ENCODE data around the gene DICER1. TPM values are rescaled to one million over a fixed set of nuclear protein-coding genes. Genes with fewer than 3 reads are reported as not detected.

The DICER1 gene
- total and polyA plus RNA-seq, 9 of the 15 experiments (the other 6 are each of a cell fraction or from before 2014, with no cell fraction given), result 2.5 to 23.2 (median 12.4) TPM

DNA sequence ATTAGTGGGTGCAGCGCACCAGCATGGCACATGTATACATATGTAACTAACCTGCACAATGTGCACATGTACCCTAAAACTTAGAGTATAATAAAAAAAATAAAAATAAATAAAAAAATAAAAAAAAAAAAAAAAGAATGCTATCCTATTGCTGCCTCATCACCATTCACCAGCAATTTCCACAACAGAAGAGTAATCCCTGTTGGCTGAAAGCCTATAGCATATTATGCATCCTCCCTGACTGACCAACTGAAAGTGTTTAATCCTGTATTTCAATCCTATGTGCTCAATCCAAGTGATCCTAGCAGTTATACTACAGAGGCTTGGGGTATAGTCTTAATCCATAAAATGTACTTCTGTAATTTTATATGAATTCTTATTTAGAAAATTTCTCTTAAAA lies 18.5 kb downstream of the DICER1 start:
- intact Hi-C loops (cut with micrococcal nuclease), result no loop called here
- peaks cover 3% of the 10 kb centered on the region; the same call in 1 of the 3 replicates for H3K36me3 ChIP-seq (ENCODE audit: control insufficient read depth, insufficient read depth, low read length)
- no peak for FAIRE-seq
- H3K9me1 ChIP-seq (ENCODE audit: control insufficient read depth, insufficient read depth, low read length), result no peaks in the 10 kb centered on the region
- H2AFZ ChIP-seq (ENCODE audit: low read depth, low read length), result no peak overlapping the region
- no peak overlapping the region for H3K27ac ChIP-seq (ENCODE audit: extremely low read depth, low read depth, low read length)
- H3K27me3 ChIP-seq (ENCODE audit: control insufficient read depth in 2 of 2, insufficient read depth in 2 of 2, low read length in 2 of 2), result no peaks in the 10 kb centered on the region
- H3K4me3 ChIP-seq, result no peak overlapping the region
- POLR2A ChIA-PET, result no interaction called here
- no peak overlapping the region for H3K4me2 ChIP-seq (ENCODE audit: insufficient read depth, low read length)
- no peak overlapping the region for H3K9ac ChIP-seq (ENCODE audit: insufficient read depth in 1 of 2, low read depth in 2 of 2, low read length in 2 of 2)
- no peaks in the 10 kb centered on the region for H3K4me1 ChIP-seq (replicated peaks in 1 of 2; ENCODE audit: control insufficient read depth in 2 of 2, insufficient read depth in 2 of 2, low read length in 2 of 2)
- H3K9me3 ChIP-seq (replicated peaks; ENCODE audit: control insufficient read depth, insufficient read depth, low read depth, low read length), result no peaks in the 10 kb centered on the region
- CTCF ChIA-PET (ENCODE audit: low intra/inter-chr PET ratio), result no interaction called here
- BruUV-seq (replicated peaks), result no TSS peak
- DNase-seq (ENCODE audit: extremely low read depth in 1 of 4, low spot score in 3 of 4), result no peak
- H3K79me2 ChIP-seq (ENCODE audit: control insufficient read depth, insufficient read depth, low read length), result no peaks in the 10 kb centered on the region; the same call in 2 of the 3 replicates
- in situ Hi-C loops (cut with MboI), result no loop called here
- no peak for ATAC-seq
- no peaks in the 10 kb centered on the region for H4K20me1 ChIP-seq (replicated peaks; ENCODE audit: control insufficient read depth, insufficient read depth, low read length)
- WGBS (ENCODE audit: insufficient coverage, low coverage, missing lambda C conversion rate), result no CpG with 5 or more reads among the region's 1 CpG
- TF ChIP-seq POLR2AphosphoS2 (IDR thresholded peaks at IDR 0.05; ENCODE audit: low read length) (no peak), HLTF (IDR thresholded peaks at IDR 0.05) (no peak), ZBTB11 (CRISPR knock-in tag; IDR thresholded peaks at IDR 0.05) (no peak), POLR2B (IDR thresholded peaks at IDR 0.05; ENCODE audit: low read depth, partially characterized antibody) (no peak), MAFG (tag; conservative IDR thresholded peaks at IDR 0.05) (no peak), HNRNPLL (IDR thresholded peaks at IDR 0.05; ENCODE audit: low read depth, low read length, poor library complexity, severe bottlenecking) (no peak), PRPF4 (IDR thresholded peaks at IDR 0.05; ENCODE audit: insufficient read depth, low read depth, low read length, poor library complexity, severe bottlenecking) (no peak), DPF2 (IDR thresholded peaks at IDR 0.05) (no peak), GTF2F1 (IDR thresholded peaks at IDR 0.05; ENCODE audit: low read depth, low read length) (no peak), SOX6 (IDR thresholded peaks at IDR 0.05) (no peak), FIP1L1 (IDR thresholded peaks at IDR 0.05; ENCODE audit: low read depth, low read length, poor library complexity, severe bottlenecking) (no peak), GABPA (tag; conservative IDR thresholded peaks at IDR 0.05; ENCODE audit: low read depth) (no peak), ZNF146 (CRISPR knock-in tag; IDR thresholded peaks at IDR 0.05; ENCODE audit: unreplicated experiment) (no peak), ZKSCAN3 (CRISPR knock-in tag; IDR thresholded peaks at IDR 0.05) (no peak), NCOA4 (IDR thresholded peaks at IDR 0.05; ENCODE audit: partially characterized antibody) (no peak)
- TF ChIP-seq, protein P1, sequence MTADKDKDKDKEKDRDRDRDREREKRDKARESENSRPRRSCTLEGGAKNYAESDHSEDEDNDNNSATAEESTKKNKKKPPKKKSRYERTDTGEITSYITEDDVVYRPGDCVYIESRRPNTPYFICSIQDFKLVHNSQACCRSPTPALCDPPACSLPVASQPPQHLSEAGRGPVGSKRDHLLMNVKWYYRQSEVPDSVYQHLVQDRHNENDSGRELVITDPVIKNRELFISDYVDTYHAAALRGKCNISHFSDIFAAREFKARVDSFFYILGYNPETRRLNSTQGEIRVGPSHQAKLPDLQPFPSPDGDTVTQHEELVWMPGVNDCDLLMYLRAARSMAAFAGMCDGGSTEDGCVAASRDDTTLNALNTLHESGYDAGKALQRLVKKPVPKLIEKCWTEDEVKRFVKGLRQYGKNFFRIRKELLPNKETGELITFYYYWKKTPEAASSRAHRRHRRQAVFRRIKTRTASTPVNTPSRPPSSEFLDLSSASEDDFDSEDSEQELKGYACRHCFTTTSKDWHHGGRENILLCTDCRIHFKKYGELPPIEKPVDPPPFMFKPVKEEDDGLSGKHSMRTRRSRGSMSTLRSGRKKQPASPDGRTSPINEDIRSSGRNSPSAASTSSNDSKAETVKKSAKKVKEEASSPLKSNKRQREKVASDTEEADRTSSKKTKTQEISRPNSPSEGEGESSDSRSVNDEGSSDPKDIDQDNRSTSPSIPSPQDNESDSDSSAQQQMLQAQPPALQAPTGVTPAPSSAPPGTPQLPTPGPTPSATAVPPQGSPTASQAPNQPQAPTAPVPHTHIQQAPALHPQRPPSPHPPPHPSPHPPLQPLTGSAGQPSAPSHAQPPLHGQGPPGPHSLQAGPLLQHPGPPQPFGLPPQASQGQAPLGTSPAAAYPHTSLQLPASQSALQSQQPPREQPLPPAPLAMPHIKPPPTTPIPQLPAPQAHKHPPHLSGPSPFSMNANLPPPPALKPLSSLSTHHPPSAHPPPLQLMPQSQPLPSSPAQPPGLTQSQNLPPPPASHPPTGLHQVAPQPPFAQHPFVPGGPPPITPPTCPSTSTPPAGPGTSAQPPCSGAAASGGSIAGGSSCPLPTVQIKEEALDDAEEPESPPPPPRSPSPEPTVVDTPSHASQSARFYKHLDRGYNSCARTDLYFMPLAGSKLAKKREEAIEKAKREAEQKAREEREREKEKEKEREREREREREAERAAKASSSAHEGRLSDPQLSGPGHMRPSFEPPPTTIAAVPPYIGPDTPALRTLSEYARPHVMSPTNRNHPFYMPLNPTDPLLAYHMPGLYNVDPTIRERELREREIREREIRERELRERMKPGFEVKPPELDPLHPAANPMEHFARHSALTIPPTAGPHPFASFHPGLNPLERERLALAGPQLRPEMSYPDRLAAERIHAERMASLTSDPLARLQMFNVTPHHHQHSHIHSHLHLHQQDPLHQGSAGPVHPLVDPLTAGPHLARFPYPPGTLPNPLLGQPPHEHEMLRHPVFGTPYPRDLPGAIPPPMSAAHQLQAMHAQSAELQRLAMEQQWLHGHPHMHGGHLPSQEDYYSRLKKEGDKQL (CRISPR knock-in tag; IDR thresholded peaks at IDR 0.05; ENCODE audit: borderline replicate concordance), result no peak

Measured in K562 (cell line).